Measurements from ENCODE around the gene NDUFB2. TPM values are rescaled to one million over a fixed set of nuclear protein-coding genes. Genes with fewer than 3 reads are reported as not detected.

NDUFB2 gene
- total RNA-seq, 1 experiment from 2014 or later: 152 TPM

DNA sequence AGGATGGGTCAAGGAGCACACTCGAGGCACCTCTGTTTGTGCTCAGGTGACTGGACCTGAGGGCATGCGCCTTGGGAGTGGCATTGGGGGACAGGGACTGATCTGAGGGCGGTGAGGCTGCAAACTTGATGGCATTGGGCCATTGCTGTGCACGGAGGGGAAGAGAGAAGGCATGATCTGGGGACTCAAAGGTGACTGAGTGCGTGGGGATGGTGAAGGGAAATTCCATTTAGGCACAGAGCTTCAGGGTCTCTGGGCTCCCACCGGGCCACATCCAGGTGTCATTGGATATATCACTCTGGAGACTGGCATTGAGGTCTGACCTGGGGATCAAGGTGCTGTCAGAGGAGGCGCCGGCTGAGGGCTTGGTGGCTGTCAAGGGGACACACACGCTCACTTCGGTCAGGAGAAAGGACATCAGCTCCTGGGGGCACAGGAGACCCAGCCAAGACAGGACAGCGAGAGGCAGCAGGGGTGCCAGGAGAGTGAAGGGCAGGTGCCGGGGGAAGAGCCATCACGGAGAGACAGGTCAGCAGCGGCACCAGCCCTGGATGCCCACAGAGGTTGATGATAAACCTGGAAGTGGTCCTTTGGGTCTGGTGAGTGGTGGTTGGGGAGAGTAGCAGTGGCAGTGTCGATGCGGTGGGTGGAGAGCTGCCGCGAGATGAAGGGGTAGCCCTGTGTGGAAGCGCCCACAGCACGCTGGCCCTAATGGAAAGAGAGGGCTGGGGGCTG lies 18.3 kb upstream of the NDUFB2 start (continued):
- TF ChIP-seq ZNF671 (CRISPR knock-in tag; IDR thresholded peaks at IDR 0.05): no peak
- no peak for TF ChIP-seq ZNF263 (CRISPR knock-in tag; IDR thresholded peaks at IDR 0.05; ENCODE audit: low read depth)
- TF ChIP-seq, protein P1, sequence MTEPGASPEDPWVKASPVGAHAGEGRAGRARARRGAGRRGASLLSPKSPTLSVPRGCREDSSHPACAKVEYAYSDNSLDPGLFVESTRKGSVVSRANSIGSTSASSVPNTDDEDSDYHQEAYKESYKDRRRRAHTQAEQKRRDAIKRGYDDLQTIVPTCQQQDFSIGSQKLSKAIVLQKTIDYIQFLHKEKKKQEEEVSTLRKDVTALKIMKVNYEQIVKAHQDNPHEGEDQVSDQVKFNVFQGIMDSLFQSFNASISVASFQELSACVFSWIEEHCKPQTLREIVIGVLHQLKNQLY (CRISPR knock-in tag; IDR thresholded peaks at IDR 0.05): no peak
- TF ChIP-seq, protein P2, sequence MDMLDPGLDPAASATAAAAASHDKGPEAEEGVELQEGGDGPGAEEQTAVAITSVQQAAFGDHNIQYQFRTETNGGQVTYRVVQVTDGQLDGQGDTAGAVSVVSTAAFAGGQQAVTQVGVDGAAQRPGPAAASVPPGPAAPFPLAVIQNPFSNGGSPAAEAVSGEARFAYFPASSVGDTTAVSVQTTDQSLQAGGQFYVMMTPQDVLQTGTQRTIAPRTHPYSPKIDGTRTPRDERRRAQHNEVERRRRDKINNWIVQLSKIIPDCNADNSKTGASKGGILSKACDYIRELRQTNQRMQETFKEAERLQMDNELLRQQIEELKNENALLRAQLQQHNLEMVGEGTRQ (CRISPR knock-in tag; IDR thresholded peaks at IDR 0.05): no peak

DNA sequence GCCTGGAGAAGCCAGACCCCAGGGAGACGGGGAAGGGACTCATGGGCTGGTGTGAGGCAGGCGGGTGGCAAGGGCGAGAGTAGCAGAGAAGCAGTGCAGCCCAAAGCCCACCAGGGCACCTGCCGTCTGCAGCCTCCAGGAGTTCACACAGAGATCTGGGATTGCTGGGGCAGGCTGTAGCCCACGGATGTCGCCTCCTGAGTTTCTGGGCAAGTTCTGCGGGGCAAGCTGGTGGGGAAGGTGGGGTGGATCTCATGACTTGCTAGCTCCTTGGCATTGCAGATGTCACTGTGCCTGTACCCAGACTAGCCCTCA lies 17.7 kb upstream of the NDUFB2 start:
- POLR2A ChIA-PET: no interaction called here
- ATAC-seq (no peak), DNase-seq (ENCODE audit: low spot score) (no peak)
- Mint-ChIP-seq H3K27ac (no peak overlapping the region), H3K36me3 (peaks cover 12% of the 10 kb centered on the region), H3K9me3 (no peaks in the 10 kb centered on the region), H3K4me3 (no peak overlapping the region), H3K4me1 (no peaks in the 10 kb centered on the region), H3K27me3 (ENCODE audit: low read depth) (no peaks in the 10 kb centered on the region)
- no peak for TF ChIP-seq ZNF138 (CRISPR knock-in tag; conservative IDR thresholded peaks at IDR 0.05)
- TF ChIP-seq, protein P3, sequence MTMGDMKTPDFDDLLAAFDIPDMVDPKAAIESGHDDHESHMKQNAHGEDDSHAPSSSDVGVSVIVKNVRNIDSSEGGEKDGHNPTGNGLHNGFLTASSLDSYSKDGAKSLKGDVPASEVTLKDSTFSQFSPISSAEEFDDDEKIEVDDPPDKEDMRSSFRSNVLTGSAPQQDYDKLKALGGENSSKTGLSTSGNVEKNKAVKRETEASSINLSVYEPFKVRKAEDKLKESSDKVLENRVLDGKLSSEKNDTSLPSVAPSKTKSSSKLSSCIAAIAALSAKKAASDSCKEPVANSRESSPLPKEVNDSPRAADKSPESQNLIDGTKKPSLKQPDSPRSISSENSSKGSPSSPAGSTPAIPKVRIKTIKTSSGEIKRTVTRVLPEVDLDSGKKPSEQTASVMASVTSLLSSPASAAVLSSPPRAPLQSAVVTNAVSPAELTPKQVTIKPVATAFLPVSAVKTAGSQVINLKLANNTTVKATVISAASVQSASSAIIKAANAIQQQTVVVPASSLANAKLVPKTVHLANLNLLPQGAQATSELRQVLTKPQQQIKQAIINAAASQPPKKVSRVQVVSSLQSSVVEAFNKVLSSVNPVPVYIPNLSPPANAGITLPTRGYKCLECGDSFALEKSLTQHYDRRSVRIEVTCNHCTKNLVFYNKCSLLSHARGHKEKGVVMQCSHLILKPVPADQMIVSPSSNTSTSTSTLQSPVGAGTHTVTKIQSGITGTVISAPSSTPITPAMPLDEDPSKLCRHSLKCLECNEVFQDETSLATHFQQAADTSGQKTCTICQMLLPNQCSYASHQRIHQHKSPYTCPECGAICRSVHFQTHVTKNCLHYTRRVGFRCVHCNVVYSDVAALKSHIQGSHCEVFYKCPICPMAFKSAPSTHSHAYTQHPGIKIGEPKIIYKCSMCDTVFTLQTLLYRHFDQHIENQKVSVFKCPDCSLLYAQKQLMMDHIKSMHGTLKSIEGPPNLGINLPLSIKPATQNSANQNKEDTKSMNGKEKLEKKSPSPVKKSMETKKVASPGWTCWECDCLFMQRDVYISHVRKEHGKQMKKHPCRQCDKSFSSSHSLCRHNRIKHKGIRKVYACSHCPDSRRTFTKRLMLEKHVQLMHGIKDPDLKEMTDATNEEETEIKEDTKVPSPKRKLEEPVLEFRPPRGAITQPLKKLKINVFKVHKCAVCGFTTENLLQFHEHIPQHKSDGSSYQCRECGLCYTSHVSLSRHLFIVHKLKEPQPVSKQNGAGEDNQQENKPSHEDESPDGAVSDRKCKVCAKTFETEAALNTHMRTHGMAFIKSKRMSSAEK (CRISPR knock-in tag; IDR thresholded peaks at IDR 0.05; ENCODE audit: borderline replicate concordance): no peak
- no peak for TF ChIP-seq NFATC4 (CRISPR knock-in tag; IDR thresholded peaks at IDR 0.05)
- TF ChIP-seq ZNF263 (CRISPR knock-in tag; IDR thresholded peaks at IDR 0.05; ENCODE audit: low read depth): no peak
- TF ChIP-seq TEAD4 (CRISPR knock-in tag; IDR thresholded peaks at IDR 0.05): no peak
- no peak for TF ChIP-seq RORB (CRISPR knock-in tag; IDR thresholded peaks at IDR 0.05)
- no peak for TF ChIP-seq JAZF1 (CRISPR knock-in tag; IDR thresholded peaks at IDR 0.05)
- TF ChIP-seq NFYB (CRISPR knock-in tag; conservative IDR thresholded peaks at IDR 0.05; ENCODE audit: low read depth): no peak
- no peak for TF ChIP-seq ZNF416 (CRISPR knock-in tag; IDR thresholded peaks at IDR 0.05)
- TF ChIP-seq, protein P4, sequence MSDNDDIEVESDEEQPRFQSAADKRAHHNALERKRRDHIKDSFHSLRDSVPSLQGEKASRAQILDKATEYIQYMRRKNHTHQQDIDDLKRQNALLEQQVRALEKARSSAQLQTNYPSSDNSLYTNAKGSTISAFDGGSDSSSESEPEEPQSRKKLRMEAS (CRISPR knock-in tag; IDR thresholded peaks at IDR 0.05): no peak
- TF ChIP-seq, protein P5, sequence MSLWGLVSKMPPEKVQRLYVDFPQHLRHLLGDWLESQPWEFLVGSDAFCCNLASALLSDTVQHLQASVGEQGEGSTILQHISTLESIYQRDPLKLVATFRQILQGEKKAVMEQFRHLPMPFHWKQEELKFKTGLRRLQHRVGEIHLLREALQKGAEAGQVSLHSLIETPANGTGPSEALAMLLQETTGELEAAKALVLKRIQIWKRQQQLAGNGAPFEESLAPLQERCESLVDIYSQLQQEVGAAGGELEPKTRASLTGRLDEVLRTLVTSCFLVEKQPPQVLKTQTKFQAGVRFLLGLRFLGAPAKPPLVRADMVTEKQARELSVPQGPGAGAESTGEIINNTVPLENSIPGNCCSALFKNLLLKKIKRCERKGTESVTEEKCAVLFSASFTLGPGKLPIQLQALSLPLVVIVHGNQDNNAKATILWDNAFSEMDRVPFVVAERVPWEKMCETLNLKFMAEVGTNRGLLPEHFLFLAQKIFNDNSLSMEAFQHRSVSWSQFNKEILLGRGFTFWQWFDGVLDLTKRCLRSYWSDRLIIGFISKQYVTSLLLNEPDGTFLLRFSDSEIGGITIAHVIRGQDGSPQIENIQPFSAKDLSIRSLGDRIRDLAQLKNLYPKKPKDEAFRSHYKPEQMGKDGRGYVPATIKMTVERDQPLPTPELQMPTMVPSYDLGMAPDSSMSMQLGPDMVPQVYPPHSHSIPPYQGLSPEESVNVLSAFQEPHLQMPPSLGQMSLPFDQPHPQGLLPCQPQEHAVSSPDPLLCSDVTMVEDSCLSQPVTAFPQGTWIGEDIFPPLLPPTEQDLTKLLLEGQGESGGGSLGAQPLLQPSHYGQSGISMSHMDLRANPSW (CRISPR knock-in tag; conservative IDR thresholded peaks at IDR 0.05; ENCODE audit: low read depth): no peak
- no peak for TF ChIP-seq ZNF671 (CRISPR knock-in tag; IDR thresholded peaks at IDR 0.05)
- CTCF ChIA-PET: interaction anchor here (1.4 kb wide), 1 partner anchor 13 kb away, joined by 3 read pairs; no protein-coding TSS in a partner anchor

DNA sequence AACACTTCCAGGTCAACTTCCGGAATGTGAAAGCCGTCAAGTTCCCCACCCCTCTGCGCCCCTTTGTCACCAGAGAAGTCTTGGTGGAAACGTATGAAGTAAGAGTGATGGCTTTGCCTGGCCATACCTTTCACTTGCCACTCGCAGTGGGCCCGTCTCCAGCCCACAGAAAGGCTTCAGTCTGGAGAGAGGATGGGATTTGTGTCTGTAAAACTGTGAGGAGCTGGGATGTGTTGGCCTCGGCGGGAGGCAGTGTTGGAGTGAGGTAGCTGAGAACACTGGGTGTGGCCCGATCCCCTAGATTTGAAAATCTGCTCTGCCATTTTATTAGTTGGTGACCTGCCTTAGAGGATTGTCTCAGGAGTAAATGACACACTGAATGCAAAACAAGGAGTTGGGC lies 17.3 kb upstream of the NDUFB2 start:
- peaks cover 12% of the 10 kb centered on the region for H3K36me3 Mint-ChIP-seq
- no peak overlapping the region for H3K27ac Mint-ChIP-seq
- no peak overlapping the region for H3K4me3 Mint-ChIP-seq
- DNase-seq (ENCODE audit: low spot score): no peak
- ATAC-seq: no peak
- no peaks in the 10 kb centered on the region for H3K27me3 Mint-ChIP-seq (ENCODE audit: low read depth)
- H3K9me3 Mint-ChIP-seq: no peaks in the 10 kb centered on the region
- no peaks in the 10 kb centered on the region for H3K4me1 Mint-ChIP-seq
- CTCF ChIA-PET: interaction anchor here (1.4 to 2.3 kb wide), 2 partner anchors 10 to 12 kb away, joined by 3 to 6 read pairs; no protein-coding TSS in a partner anchor
- TF ChIP-seq ZNF396 (CRISPR knock-in tag; IDR thresholded peaks at IDR 0.05; ENCODE audit: borderline replicate concordance) (no peak), NR1H2 (CRISPR knock-in tag; IDR thresholded peaks at IDR 0.05) (no peak)
- POLR2A ChIA-PET: no interaction called here

Measured in WTC11 (cell line).